NOMO-1 treated with dmso at 0.1 percent for 144 hours (cell line): ENCODE measurements around the gene POM121L2.

Source experiments
- DNase-seq: peaks from one replicate; lab custom pipeline; 2025; ENCODE audit not compliant: unreplicated experiment; lab: John Stamatoyannopoulos, UW

The POM121L2 gene

DNA sequence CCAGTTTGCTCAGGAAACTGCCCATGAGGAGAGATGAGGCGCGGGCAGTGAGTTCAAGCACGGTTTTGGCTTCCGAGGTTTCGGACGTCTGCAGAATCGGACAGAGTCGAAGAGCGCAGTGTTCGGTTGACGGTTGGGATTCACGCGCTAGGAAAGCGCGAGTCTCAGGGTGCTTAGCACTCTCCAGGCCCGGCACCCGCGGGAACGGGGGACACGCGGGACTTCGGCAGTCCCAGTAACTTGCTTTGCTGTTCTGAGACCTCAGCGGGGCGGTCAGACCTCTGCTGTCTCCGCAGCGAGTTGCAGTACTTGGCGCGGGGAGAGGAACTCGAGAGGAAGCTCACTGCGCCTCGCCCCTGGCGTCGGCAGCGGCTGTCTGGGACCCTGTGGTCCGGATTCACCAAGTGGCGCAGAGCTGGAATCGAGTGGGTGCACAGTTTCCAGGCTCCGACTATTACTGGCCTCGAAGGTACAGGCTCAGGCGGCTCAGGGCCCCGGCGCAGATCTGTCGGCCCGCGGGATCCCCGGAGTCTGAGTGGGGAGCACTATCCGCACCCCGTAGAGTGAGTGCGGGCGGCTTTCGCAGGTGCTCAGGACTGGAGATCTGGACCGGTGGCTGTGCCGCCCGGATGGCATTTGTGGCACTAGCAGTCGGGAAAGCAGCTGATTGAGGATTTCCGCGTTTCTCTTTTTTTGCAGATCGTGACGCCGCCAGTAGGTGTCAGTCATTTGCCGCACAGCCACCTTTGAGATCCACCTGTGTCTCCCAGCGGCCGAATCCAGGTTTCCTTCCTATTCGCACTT, at the start of gene POM121L2:
Gene POM121L2, minus strand, starts transcription at position 128 of the 804 bp plus-strand sequence. Its CDS starts 103 bp downstream, at position 25.
- peak; percentile 10 for DNase-seq

DNA sequence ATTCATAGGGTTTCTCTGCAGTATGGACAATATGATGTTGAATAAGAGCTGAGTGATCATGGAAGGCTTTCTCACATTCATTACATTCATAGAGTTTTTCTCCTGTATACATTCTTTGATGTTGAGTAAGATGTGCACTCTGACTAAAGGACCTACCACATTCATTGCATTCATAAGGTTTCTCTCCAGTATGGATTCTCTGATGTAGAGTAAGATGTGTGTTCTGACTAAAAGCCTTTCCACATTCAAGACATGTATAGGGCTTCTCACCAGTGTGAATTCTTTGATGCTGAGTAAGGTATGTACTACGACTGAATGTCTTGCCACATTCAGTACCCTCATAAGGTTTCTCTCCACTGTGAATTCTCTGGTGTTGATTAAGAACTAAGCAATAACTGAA, 47.2 kb upstream of the POM121L2 start:
- DNase-seq: no peak

DNA sequence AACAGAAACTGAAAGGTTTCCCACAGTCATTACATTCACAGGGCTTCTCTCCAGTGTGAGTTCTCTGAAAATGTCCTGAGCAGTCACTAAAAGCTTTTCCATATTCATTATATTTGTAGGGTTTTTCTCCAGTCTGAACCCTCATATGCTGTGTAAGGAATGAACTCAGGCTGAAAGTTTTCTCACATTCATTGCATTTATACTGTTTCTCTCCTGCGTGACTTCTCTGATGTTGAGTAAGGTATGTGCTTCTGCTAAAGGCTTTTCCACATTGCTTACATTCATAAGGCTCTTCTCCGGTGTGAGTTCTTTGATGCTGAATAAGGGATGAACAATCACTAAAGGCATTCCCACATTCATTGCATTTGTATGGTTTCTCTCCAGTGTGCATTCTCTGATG, 46.7 kb upstream of the POM121L2 start:
- DNase-seq: no peak

DNA sequence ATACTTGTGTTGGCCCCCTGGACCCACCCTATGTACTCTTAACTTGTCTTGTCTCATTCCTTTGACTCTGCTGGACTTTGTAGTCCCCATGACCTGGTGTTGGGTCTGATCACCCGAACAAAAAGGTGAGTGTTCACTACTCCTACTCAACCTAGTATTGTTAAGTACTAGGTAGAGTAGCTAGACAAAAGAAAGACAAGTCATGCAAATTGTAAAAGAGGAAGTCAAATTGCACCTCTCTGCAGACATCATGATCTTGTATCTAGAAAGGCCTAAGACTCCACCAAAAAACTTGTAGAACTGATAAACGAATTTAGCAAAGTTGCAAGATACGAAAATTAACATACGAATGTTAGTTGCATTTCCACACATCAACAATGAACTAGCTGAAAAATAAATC, 40.8 kb upstream of the POM121L2 start:
- no peak for DNase-seq

DNA sequence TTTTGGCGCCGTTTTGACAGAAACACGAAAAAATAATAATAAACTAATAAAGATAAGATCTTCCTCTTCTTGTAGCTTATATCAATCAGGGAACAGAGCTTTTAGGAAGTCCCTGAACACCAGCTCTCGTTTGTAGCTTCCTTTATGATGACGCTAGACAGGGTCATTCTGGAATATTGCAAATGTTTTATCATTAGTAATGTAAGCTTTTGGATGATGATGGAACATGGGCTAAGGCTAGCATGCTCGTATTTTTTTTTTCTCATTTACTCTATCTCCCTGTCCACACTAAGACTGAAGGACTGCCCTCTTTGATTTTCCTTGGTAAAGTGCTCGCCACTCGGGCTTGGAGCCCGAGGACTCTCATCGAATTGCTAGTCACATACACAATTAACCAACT, 22.1 kb upstream of the POM121L2 start:
- no peak for DNase-seq

DNA sequence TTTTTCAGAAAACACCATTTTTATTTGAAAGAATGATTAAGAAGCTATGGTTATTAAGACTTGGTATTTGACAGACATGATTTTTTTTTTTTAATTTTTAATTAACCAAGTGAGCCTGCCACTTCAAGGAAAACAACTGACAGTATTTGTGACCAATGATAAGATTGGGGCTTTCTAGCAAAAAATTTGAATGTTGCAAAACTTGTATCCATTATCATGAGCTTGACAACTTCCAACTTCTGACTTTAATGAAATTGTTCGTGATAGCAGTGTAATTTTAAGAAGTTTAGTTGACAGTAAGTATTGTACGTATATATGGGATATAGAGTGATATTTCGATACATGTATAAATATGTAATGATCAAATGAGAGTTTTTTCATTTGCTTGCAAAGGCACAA, 21.6 kb upstream of the POM121L2 start:
- no peak for DNase-seq

DNA sequence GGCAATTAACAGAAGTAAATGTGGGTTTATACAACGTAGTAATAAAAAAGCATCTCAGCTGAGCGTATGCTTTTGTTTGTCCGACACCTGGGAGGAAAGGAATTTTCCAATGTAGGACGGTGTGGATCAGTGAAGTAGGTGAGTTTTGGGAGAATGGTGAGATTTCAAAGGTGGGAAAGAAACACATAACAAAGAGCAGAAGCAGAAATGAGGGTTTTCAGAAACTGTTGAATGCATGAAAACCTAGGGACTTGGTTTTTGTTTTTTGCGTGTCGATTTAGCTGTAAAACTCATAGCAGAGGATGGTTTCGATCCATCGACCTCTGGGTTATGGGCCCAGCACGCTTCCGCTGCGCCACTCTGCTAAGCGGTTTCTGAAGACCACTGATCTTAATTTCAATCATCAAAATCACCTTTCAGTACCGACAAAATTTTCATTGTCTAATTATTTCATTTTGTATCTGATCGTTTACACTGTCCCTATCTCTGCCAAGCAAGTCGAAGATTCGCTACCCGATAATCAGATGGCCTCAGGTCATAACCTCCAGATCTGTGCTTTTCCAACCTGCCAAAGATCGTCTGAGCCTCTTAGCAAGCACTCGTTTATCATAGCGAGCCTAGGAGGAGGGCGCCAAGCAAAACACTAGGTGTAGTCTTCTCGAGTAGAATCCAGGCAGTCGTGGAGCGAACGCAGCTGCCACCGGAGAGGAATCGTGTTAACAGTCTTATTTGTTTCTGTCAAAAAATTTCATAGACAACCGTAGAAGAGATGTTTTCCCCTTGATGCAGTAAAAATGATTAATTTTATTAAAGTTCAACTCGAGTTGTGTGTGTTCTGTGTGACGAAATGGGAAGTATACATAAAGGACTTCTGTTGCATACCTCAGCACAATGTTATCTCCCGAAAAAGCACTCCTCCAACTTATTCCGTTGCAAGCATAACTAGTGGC, 20.9 kb upstream of the POM121L2 start:
- DNase-seq: no peak

DNA sequence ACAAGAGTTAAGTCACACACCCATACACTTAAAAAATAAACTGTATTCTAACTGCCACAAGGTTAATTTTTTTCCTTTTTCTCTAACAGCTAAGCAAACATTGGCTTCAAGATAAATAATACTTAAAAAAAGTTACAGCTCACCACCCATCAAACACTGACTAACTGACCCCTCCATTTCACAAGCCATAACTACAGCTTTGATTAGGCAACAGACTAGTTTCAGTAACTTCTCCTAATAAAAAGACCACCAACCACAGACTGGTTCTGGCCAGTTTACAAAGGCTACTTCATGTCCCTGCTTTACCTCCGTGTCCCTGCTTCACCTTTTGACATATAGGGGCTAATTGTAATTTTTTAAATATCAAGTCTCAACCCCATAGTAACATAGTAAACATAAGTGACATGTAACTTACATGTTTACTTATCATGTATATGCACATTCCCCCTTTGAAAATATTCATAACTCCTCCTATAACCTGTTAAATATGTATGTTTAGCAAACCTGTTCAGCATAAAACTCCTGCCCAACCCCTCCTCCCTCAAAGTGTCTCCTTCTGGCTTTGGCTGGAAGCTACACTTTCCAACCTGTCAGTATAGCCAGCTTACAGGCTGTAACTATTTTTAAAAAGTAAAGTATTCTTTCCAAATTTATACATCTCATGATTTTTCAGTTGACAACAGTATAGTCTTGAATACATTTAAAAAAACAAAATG, 15.1 kb upstream of the POM121L2 start:
- no peak for DNase-seq

DNA sequence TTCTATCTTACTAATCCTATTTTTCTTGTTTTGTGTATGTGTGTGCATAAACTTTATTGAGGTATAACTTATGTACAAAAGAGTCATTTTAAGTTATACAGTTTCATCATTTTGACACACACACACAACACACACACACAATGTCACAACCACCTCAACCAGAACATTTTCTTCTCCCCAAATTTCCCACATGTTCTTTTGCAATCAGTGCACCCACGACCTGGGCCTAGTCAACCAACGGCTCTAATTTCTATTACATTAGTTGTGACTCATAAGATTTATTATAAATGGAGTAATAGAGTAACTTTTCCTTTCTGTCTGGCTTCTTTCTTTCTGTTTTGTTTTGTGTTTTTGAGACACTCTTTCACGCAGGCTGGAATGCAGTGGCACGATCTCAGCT, 9.8 kb upstream of the POM121L2 start:
- DNase-seq: no peak

DNA sequence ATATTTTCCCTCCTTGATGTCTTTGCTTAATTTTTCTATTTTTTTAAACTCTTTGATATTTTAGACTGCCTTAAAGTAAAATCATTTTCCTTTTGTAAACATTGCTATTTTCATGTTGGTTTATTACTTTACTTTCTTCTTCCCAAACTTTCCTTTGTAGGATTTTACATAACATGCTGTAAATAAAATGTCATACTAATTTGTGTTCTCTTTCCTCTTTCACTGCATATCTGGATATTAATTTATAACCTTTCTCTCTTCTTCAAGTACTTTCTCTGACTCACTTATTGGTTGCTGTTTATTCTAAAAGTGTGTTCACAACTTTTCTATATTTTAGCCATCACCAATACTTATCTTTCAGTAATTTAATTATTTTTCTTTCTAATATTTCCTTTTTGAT, 9.3 kb upstream of the POM121L2 start:
- DNase-seq: no peak

DNA sequence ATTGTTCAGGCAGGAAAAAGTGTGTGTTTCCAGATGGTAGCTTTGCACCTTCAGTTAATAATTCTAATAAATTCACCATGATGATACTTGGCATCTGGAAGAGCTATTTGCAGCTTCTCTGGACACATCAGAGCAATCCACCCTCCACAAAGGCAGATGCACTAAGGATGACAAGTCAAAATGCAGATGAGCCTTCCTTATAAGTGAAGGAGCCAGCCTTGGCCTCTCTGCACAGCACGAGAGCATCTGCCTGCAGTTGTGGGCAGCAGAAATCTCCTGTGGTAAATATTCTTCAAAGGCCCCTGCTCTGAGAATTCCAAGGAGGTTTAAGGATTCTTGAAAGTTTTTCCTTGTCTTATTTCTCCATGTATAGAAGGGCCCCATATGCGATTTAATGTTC, 6.9 kb upstream of the POM121L2 start:
- no peak for DNase-seq

DNA sequence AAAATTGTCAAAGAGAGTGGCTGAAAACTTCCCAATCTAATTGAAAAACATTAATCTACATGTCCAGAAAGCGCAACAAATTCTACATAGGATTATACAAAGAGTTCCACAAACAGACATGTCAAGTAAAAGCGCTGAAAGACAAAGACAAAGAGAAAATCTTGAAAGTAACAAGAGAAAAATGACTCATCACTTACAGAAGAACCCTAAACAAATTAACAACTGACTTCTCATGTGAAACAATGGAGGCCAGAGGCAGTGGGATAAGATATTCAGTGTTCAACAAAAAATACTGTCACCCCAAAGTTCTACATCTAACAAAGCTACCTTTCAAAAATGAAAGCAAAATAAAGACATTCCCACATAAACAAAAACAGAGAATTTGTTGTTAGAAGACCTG, 2.0 kb upstream of the POM121L2 start:
- DNase-seq: no peak

DNA sequence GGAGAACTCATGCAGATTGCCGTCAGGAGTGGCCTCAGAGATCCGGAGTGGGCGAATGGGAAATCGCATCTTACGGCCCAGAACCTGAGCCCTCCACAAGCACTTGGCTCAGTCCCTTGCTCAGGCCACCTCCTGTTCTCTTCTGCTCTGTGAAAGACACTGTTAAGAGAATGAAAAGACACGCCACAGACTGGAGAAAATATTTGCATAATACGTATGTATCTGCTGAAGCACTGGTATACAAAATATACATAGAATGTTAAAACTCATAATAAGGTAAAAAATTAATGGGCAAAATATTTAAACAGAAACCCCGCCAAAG, 838 bp upstream of the POM121L2 start:
- no peak for DNase-seq

DNA sequence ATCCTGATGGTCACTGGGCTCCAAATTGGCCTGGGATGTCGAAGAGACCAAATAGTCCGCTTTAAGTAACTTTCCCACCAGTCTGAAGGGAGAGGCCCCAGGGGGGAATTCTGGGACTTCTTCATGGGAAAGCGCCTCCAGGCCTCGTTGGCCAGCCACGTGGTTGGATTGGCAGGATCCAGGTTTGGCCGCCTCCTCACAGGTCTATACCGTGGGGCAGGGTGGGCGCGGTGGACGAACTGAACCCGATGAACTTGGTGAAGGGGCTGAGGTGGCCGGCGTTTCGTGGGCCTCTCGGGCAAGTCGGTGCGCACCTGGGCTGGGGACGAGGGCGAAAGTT, 297 bp downstream of the POM121L2 start:
- no peak for DNase-seq

DNA sequence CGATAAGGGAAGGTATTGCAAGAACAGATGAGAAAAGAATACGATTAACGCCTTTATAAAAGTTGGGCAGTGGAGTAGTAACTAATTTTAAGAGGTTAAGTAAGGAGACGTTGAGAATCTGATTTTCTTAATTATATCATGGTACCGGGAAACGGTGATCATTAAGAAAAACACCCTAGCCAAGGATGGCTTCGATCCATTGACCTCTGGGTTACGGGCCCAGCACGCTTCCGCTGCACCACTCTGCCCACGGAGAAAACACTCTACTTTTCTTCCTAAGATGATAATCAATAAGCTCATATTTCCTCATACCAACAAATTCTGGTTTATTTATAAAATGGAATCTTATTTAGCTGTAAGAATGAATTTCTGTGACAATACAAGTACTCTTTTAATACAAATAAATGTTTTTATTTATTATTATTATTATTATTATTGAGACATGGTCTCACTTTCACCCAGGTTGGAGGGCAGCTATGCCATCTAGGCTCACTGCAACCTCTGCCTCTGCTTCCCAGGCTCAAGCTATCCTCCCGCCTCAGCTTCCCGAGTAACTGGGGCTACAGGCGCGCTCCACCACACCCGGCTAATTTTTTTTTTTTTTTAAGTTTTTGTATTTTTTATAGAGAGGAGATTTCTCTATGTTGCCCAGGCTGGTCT, 8.3 kb downstream of the POM121L2 start:
- no peak for DNase-seq

DNA sequence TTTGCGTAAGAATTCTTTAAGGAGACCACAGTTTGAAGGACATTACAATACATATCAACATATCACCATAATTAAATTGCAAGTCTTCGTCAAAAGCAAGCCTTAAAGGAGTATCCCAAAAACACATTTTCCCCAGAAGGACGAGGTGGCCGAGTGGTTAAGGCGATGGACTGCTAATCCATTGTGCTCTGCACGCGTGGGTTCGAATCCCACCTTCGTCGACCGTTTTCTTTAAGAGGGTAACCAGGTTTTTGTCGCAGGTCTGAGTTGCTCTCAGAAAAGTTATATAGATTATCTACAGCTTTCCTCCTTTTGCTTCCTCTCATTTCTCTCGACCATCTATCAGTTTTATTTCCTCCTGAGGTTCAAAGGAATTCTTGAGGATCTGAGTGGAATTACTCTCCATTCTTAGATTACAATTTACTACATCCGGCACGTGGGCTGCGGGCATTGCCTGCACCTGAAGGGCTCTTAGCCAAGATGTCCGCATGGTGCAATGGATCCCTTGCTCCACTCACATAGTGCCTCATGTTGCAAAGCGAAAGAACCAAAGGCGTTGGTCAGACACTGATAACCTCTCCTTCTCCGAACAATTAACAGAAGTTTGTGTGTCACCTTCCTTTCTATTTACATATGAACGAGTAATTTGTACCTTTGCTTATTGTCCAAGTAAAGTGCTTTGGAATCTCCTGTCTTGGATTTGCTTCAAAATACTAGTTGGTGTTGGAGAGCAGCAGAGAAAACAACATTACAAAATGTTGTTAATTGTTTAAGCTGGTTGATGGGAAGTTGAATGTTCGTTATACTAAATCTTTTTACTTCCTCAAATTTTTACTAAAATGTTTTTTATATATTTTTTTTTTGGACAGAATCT, 14.0 kb downstream of the POM121L2 start:
- DNase-seq: no peak

DNA sequence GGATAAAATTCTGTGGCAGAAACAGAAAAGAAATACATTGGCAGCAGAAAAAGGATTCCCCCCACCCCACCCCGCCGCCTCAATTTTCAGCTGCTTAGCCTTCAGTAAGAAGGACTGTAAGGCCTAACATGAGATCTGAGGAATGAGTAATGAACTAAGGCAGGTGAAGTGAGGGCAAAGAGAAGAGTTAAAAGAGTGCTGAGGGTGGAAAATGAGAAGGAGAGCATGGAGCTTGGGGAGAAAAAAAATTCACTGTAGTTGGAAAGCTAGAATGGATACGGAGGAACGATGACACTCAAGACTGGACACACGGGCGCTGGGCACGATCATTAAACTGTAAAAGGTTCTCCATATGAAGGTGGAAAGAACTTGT, 14.6 kb downstream of the POM121L2 start:
- no peak for DNase-seq

DNA sequence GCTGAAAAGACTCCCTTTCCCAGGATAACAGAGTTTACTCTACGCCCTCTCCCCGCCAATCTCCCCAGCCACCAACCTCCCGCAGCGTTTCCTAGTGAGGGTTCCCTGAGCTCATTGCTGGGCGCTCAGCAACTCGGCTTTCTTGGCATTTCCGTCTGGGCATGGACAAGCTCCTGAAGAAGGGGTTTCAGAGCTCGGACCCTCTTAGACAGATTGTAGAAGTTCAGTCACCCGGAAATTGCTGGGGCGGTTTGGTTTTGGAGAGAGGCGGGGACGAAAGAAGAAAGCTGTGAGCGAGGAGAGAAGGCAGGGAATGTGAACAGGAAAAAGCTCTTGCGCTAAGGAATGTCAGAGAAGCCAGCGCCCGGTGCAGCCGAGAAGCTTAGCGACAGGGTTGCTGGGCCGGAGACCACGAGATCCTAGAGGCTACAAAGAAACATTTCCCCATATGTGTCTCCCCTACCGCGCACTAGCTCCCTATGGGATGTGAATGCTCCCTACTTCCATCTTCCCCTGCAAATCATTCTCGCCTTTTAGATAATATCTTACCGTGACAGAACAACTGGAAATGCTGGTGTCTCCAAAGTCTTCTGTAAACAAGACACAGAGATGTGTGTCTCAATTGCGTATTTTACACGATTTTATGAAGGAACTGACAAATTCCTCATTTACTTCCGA, 15.8 kb downstream of the POM121L2 start:
- DNase-seq: no peak

DNA sequence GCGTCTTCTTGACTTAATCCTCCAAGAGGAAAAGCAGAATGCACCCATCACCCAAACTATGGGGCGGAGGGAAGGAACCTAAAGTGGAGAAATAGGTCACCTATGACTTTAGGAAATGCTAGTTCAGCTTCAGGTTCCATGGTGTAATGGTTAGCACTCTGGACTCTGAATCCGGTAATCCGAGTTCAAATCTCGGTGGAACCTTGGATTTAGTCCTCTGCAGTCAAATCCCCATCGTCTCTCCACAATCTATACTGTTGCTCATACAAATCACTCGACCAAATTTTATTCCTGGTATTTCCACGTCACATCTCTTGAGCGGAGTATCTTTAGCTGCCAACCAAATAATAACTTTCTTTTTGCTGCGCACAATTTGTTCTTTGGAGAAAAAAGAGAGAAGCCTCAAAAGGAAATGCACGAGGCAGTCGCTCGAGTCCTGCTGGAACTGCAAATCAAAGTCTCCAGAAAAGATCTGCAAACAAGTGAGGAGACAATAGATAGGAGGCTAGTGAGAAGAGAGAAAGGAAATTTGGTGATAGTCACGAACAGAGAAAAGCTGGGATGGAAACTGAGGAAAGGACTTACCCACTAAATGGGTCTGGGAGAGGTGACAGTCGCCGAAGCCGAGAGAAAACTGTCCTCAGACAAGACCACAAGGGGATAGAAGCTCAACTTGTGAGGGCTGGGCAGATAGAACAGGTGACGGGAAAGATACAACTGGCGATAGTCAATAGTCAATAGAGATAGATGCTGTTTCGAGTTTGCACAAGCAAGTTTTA, 16.6 kb downstream of the POM121L2 start:
- DNase-seq: no peak
